K562 (cell line): ENCODE results near the gene SESN2. TPM values are rescaled to one million over a fixed set of nuclear protein-coding genes. Genes with fewer than 3 reads are reported as not detected.

Source experiments
- ATAC-seq: fragments of 200-7000 bp; cut with Tn5 transposase; 3 replicates; pipeline ENCODE4 v1.9.1; 2020; ENCODE audit warnings: moderate library complexity
- BruUV-seq: library from RNA; stranded (reverse); fragments of 400-500 nt; replicated peaks from 2 replicates; lab custom pipeline; 2021; lab: Mats Ljungman, UMichigan
- CTCF ChIA-PET: fragments of 300-600 bp; formaldehyde crosslinking; extraction: SDS; loops from one replicate; lab custom pipeline; 2021; ENCODE audit warnings: low intra/inter-chr PET ratio; lab: Yijun Ruan, JAX
- POLR2A ChIA-PET: fragments of 300-600, 350-650 bp; sonication (Branson Sonifier 250); formaldehyde crosslinking; extraction: SDS; loops from one replicate; lab custom pipeline; 2021; ENCODE audit warnings: antibody characterized with exemption, inconsistent platforms; lab: Yijun Ruan, JAX
- DNase-seq, 4 experiments: peaks; one replicate each; pipeline versions ENCODE4 v3.0.0 to v3.0.0-alpha.2; 2011 to 2018; ENCODE audit warnings: low spot score in 3 of 4, mixed read lengths in 3 of 4; ENCODE audit errors: extremely low read depth in 1 of 4
- FAIRE-seq: peaks from 2 replicates; lab custom pipeline; 2011; peaks lifted over from hg19 to GRCh38; lab: Jason Lieb, UNC
- H2AFZ ChIP-seq: 2 replicates; pipeline ENCODE4 v1.6.0; 2011; ENCODE audit warnings: low read depth, low read length, control low read depth, inconsistent platforms
- H3K27ac ChIP-seq: fragments of 200-600 bp; 3 replicates; pipeline ENCODE4 v1.8.0; 2011; ENCODE audit warnings: low read depth, mild to moderate bottlenecking, control low read depth, inconsistent platforms, low read length, moderate library complexity, mixed read lengths; ENCODE audit errors: extremely low read depth
- H3K27me3 ChIP-seq, 2 experiments: fragments of 300-600 bp in 1 of 2; 2 replicates in 1 of 2; 3 replicates in 1 of 2; pipeline versions ENCODE4 v1.6.0 to v1.8.0; 2011; ENCODE audit warnings: inconsistent platforms in 2 of 2, low read length in 2 of 2, mild to moderate bottlenecking in 1 of 2, mixed read lengths in 1 of 2, moderate library complexity in 1 of 2; ENCODE audit not compliant: control insufficient read depth in 2 of 2, insufficient read depth in 2 of 2
- H3K36me3 ChIP-seq: fragments of 300-600 bp; 3 replicates; pipeline ENCODE4 v1.8.0; 2011; ENCODE audit warnings: mild to moderate bottlenecking, low read length, inconsistent platforms; ENCODE audit not compliant: control insufficient read depth, insufficient read depth
- H3K4me1 ChIP-seq, 2 experiments: fragments of 200-600 bp in 1 of 2; replicated peaks in 1 of 2; 2 replicates in 1 of 2; 3 replicates in 1 of 2; pipeline versions ENCODE4 v1.5.1 to v1.8.0; 2011; ENCODE audit warnings: inconsistent platforms in 2 of 2, low read length in 2 of 2, mild to moderate bottlenecking in 1 of 2, mixed read lengths in 1 of 2, moderate library complexity in 1 of 2; ENCODE audit not compliant: control insufficient read depth in 2 of 2, insufficient read depth in 2 of 2
- H3K4me2 ChIP-seq: 2 replicates; pipeline ENCODE4 v1.6.1; 2011; ENCODE audit warnings: low read length, control low read depth, inconsistent platforms, mixed read lengths; ENCODE audit not compliant: insufficient read depth
- H3K4me3 ChIP-seq: fragments of 200-600 bp; sonication (generic), shearing (Covaris generic); 2 replicates; pipeline ENCODE4 v1.5.1; 2016; ENCODE audit warnings: control low read depth, inconsistent platforms
- H3K79me2 ChIP-seq: fragments of 200-600 bp; 3 replicates; pipeline ENCODE4 v1.8.0; 2011; ENCODE audit warnings: low read length, inconsistent platforms; ENCODE audit not compliant: control insufficient read depth, insufficient read depth
- H3K9ac ChIP-seq, 2 experiments: 2 replicates each; pipeline versions ENCODE4 v1.6.0 to v1.6.1; 2011; ENCODE audit warnings: low read depth in 2 of 2, low read length in 2 of 2, control low read depth in 1 of 2, inconsistent platforms in 1 of 2, mild to moderate bottlenecking in 1 of 2, mixed read lengths in 1 of 2; ENCODE audit not compliant: insufficient read depth in 1 of 2
- H3K9me1 ChIP-seq: one replicate; pipeline ENCODE4 v1.6.0; 2011; ENCODE audit warnings: inconsistent platforms, mild to moderate bottlenecking, low read length, moderate library complexity; ENCODE audit not compliant: control insufficient read depth, insufficient read depth
- H3K9me3 ChIP-seq: replicated peaks from 2 replicates; pipeline ENCODE4 v1.5.1; 2011; ENCODE audit warnings: low read depth, low read length, inconsistent platforms; ENCODE audit not compliant: control insufficient read depth, insufficient read depth
- H4K20me1 ChIP-seq: replicated peaks from 2 replicates; pipeline ENCODE4 v1.6.1; 2011; ENCODE audit warnings: low read length, inconsistent platforms, mixed read lengths; ENCODE audit not compliant: control insufficient read depth, insufficient read depth
- HMG20B ChIP-seq: fragments of 250-450 bp; sonication (Bioruptor Pico); IDR thresholded peaks from 2 replicates; pipeline ENCODE4 v1.5.0; 2021; ENCODE audit warnings: mild to moderate bottlenecking
- MEF2D ChIP-seq: conservative IDR thresholded peaks from 2 replicates; pipeline ENCODE4 v1.6.1; 2016; ENCODE audit warnings: low read depth, missing genetic modification characterization, missing compliant biosample characterization
- MEIS2 ChIP-seq: fragments of 450-650 bp; IDR thresholded peaks from 2 replicates; pipeline ENCODE4 v1.6.1; 2014; ENCODE audit warnings: mild to moderate bottlenecking; ENCODE audit not compliant: partially characterized antibody
- MGA ChIP-seq: fragments of 450-650 bp; IDR thresholded peaks from 2 replicates; pipeline ENCODE4 v1.6.1; 2016; ENCODE audit warnings: mild to moderate bottlenecking, moderate library complexity
- NCOR1 ChIP-seq: fragments of 450-650 bp; IDR thresholded peaks from 2 replicates; pipeline ENCODE4 v1.6.1; 2016; ENCODE audit warnings: mild to moderate bottlenecking, moderate library complexity
- NUFIP1 ChIP-seq: fragments of 450-650 bp; IDR thresholded peaks from 2 replicates; pipeline ENCODE4 v1.6.1; 2018; ENCODE audit not compliant: partially characterized antibody
- TBL1XR1 ChIP-seq, 2 experiments: IDR thresholded peaks; 2 replicates each; pipeline ENCODE4 v1.6.1; 2012; ENCODE audit warnings: improper control_type of control experiment in 2 of 2, low read length in 2 of 2, mild to moderate bottlenecking in 1 of 2
- ZBTB5 ChIP-seq: fragments of 450-650 bp; IDR thresholded peaks from 2 replicates; pipeline ENCODE4 v1.6.1; 2017; ENCODE audit warnings: antibody characterized with exemption
- WGBS: fragments of 100-300 bp; shearing (Covaris generic); methylation state at CpG from one replicate; pipeline ENCODE4 v1.1.6; 2016; ENCODE audit warnings: low coverage, mixed read lengths; ENCODE audit not compliant: insufficient coverage; ENCODE audit errors: missing lambda C conversion rate; 5-methylcytosine and 5-hydroxymethylcytosine counted together
- in situ Hi-C: fragments of 300-500 bp; cut with MboI; formaldehyde crosslinking; loops from 4 replicates; pipeline ENCODE4 v1.15.0; 2018; ENCODE audit warnings: inconsistent platforms, mixed read lengths
- intact Hi-C: fragments of 100-400 bp; cut with micrococcal nuclease; formaldehyde crosslinking; loops from 2 replicates; pipeline ENCODE4 v1.14.2; 2022
- polyA plus RNA-seq, 8 experiments: library from polyadenylated mRNA; depleted of rRNA in 4 of 8; stranded (reverse) in 5 of 8; unstranded in 3 of 8; fragments of >200 nt; fragmentation: Nextera tagmentation in 2 of 8; fragmentation: Illumina TruSeq in 1 of 8; extraction: Ambion mirVana in 2 of 8; extraction: Trizol in 1 of 8; gene quantifications; 2 replicates each; pipeline versions ENCODE4 v1.2.1 to v1.2.3, GENCODE V29; 2011 to 2014; ENCODE audit warnings: inconsistent platforms in 1 of 8, missing spikeins in 1 of 8
- total RNA-seq, 7 experiments: library from RNA; depleted of rRNA in 6 of 7; stranded (reverse); fragments of >200 nt in 6 of 7; fragmentation: Illumina TruSeq in 2 of 7; extraction: Trizol in 2 of 7; gene quantifications; 2 replicates each; pipeline versions ENCODE4 v1.2.1 to v1.2.3, GENCODE V29; 2011 to 2021; ENCODE audit warnings: low replicate concordance in 1 of 7

SESN2 gene
- total and polyA plus RNA-seq, 9 of the 15 experiments (the other 6 are each of a cell fraction or from before 2014, with no cell fraction given) = 3.7 to 71.3 (median 16.8) TPM

GRCh38 chr1:28244549-28245251 lies 14.6 kb upstream of the SESN2 start:
- Histone ChIP-seq H3K4me2 (no peak overlapping the region), H3K36me3 (no peaks in the 10 kb centered on the region), H3K9me1 (no peaks in the 10 kb centered on the region), H3K9me3 (no peaks in the 10 kb centered on the region), H3K27me3 (no peaks in the 10 kb centered on the region), H3K79me2 (peaks cover 4% of the 10 kb centered on the region; the same call in 2 of the 3 replicates), H3K4me3 (no peak overlapping the region), H4K20me1 (no peaks in the 10 kb centered on the region), H2AFZ (no peak overlapping the region), H3K9ac (peak overlapping the region in 1 of 2 experiments; percentile 15; a peak in 1 of 4 replicates), H3K27ac (no peak overlapping the region), H3K4me1 (peaks cover 10 to 35% of the 10 kb centered on the region in 2 experiments)
- no TSS peak for BruUV-seq
- in situ Hi-C loops (no loop called here), intact Hi-C loops (loop anchor here (5.0 kb wide), 3 partner anchors 83 to 273 kb away; partner anchors contain the start of gene MED18)
- 70% methylated on average over 13 of the region's 13 CpGs for WGBS
- ChIA-PET POLR2A (interaction anchor here (0.9 to 10.6 kb wide), 4 partner anchors 9 to 337 kb away, joined by 3 to 245 read pairs (median 8); partner anchors contain the start of genes ATP5IF1 and SESN2), CTCF (no interaction called here)
- FAIRE-seq (no peak), DNase-seq (no peak), ATAC-seq (no peak)
- TF ChIP-seq MEF2D (0 out of 2 replicates have a peak, but pooled peaks have one; percentile 62), TBL1XR1 (IDR thresholded peaks at IDR 0.05; ENCODE audit: low read length in 2 of 2) (peak in 1 of 2 experiments; percentile 29; a peak in 1 of 4 replicates), MEIS2 (peak; percentile 35), MGA (0 out of 2 replicates have a peak, but pooled peaks have one; percentile 45), NCOR1 (peak; percentile 12; the same call in 1 of the 2 replicates), ZBTB5 (no peak), HMG20B (CRISPR knock-in tag) (no peak), NUFIP1 (no peak)
